ENCODE data around the gene SOX8. TPM values are rescaled to one million over a fixed set of nuclear protein-coding genes. Genes with fewer than 3 reads are reported as not detected.

Gene SOX8
- total and polyA plus RNA-seq, 8 donors = 0.54 to 5.5 (median 0.83) TPM

DNA sequence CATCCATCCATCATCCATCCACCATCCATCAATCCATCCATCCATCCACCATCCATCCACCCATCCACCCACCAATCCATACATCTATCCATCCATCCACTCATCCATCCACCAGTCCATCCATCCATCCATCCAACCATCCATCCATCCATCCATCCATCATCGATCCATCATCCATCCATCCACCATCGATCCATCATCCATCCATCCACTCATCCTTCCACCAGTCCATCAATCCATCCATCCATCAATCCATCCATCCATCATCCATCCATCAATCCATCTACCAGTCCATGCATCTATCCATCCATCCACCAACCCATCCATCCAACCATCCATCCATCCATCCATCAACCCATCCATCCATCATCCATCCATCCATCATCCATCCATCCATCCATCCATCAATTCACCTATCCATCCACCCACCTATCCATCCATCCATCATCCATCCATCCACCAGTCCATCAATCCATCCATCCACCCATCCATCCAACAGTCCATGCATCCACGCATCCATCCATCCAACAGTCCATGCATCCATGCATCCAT, 51.6 kb downstream of the SOX8 start:
- DNase-seq (no peak), ATAC-seq (no peak), FAIRE-seq (no peak)
- Histone ChIP-seq H3K4me1 (no peaks in the 10 kb centered on the region), H3K4me3 (no peak overlapping the region), H3K36me3 (no peaks in the 10 kb centered on the region), H3K9me3 (no peaks in the 10 kb centered on the region), H3K27me3 (no peaks in the 10 kb centered on the region), H3K27ac (no peak overlapping the region)
- WGBS, 2 donors = 96% methylated on average over 3 of the region's 3 CpGs
- TF ChIP-seq, protein P1, sequence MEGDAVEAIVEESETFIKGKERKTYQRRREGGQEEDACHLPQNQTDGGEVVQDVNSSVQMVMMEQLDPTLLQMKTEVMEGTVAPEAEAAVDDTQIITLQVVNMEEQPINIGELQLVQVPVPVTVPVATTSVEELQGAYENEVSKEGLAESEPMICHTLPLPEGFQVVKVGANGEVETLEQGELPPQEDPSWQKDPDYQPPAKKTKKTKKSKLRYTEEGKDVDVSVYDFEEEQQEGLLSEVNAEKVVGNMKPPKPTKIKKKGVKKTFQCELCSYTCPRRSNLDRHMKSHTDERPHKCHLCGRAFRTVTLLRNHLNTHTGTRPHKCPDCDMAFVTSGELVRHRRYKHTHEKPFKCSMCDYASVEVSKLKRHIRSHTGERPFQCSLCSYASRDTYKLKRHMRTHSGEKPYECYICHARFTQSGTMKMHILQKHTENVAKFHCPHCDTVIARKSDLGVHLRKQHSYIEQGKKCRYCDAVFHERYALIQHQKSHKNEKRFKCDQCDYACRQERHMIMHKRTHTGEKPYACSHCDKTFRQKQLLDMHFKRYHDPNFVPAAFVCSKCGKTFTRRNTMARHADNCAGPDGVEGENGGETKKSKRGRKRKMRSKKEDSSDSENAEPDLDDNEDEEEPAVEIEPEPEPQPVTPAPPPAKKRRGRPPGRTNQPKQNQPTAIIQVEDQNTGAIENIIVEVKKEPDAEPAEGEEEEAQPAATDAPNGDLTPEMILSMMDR (IDR thresholded peaks at IDR 0.05) = no peak
- intact Hi-C loops (cut with DNase I) = no loop called here

DNA sequence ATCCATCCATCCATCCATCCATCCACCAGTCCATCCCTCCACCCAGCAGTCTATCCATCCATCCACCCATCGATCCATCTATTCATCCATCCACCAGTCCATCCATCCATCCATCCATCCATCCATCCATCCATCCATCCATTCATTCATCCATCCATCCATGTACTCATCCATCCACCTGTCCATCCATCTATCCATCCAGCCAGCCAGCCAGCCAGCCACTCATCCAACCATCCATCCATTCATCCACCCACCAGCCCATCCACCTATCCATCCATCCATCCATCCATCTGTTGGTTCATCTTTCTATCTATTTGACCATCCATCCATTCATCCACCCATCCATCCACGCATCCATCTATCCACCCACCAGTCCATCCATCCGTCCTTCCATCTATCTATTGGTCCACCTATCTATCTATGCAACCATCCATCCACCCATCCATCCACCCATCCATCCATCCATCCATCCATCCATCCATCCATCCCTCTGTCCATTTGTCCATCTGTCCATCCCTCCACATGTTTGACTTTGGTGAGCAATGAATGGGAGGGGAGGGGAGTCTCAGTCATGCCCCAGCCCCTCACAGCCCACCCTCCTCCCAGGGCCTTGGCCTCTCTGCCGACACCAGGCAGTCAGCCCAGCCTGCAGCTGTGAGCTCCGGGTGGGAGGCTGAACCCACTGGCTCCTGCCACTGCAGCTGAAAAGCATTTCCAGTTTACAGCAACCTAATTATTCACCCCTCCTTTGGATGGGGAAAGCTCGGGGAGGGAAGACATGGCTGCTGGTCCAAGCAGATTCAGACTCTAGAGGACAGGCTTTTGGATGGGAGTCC, 52.9 kb downstream of the SOX8 start:
- WGBS, 2 donors = 66 to 77% methylated on average over 6 of the region's 6 CpGs

DNA sequence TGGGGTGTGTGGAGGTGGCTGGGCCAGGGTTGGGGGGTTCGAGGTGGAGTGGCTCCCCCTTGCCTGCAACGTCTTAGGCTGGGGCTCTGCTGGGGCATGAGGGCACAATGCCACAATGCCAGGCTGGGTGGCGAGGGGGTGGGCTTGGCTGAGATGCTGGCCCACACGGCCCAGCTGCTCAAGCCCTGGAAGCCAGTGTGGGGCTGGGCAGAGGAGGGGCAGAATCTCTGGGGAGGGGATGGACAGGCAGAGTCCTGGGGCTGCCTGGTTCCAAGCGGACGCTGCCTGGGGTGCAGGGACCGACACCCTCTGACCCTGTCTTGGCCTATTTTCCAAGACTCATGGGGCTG, 53.5 kb downstream of the SOX8 start:
- TF ChIP-seq, protein P1 (IDR thresholded peaks at IDR 0.05) = no peak
- no peaks in the 10 kb centered on the region for H3K9me3 ChIP-seq
- ATAC-seq (no peak), FAIRE-seq (no peak), DNase-seq (no peak)
- H3K27ac ChIP-seq = no peak overlapping the region
- no peaks in the 10 kb centered on the region for H3K36me3 ChIP-seq
- no peak overlapping the region for H3K4me3 ChIP-seq
- 69 to 84% methylated on average over 7 of the region's 7 CpGs for WGBS, 2 donors
- H3K27me3 ChIP-seq = peaks cover 0 to 3% (median 0%) of the 10 kb centered on the region in 4 donors
- intact Hi-C loops (cut with DNase I) = no loop called here
- H3K4me1 ChIP-seq = no peaks in the 10 kb centered on the region

More for the DNA sequence above, 52.9 kb downstream of the SOX8 start:
- Histone ChIP-seq H3K4me3 (no peak overlapping the region), H3K36me3 (no peaks in the 10 kb centered on the region), H3K27ac (no peak overlapping the region), H3K4me1 (no peaks in the 10 kb centered on the region), H3K9me3 (no peaks in the 10 kb centered on the region), H3K27me3 (peaks cover 0 to under 1% (median 0%) of the 10 kb centered on the region in 4 donors)
- intact Hi-C loops (cut with DNase I) = no loop called here
- FAIRE-seq (no peak), DNase-seq (no peak), ATAC-seq (no peak)
- TF ChIP-seq, protein P1 (IDR thresholded peaks at IDR 0.05) = no peak

DNA sequence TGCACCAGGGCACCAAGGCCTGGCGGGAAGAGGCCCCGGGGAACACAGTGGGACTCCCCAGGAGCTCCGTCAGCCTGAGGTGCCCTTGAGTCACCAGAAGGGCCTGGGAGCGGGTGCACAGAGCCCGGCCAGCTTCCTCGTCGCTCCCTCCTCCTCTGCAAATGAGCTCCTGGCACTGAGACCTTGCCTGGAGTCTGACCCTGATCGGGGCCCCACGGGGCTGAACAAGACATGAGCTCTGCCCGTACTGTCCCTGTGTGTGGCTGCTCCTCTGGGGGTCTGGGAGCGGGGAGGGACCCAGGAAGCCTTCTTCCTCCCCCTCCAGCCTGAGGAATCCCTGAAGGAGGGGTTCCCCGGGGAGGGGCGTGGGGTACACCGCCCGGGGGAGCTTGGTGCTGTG, 54.6 kb downstream of the SOX8 start:
- no peaks in the 10 kb centered on the region for H3K9me3 ChIP-seq
- TF ChIP-seq, protein P1 (IDR thresholded peaks at IDR 0.05) = no peak
- H3K4me1 ChIP-seq = no peaks in the 10 kb centered on the region
- H3K27me3 ChIP-seq = peaks cover 0 to 3% (median 0%) of the 10 kb centered on the region in 4 donors
- intact Hi-C loops (cut with DNase I) = no loop called here
- ATAC-seq (no peak), FAIRE-seq (no peak), DNase-seq (no peak)
- WGBS, 2 donors = 24 to 28% methylated on average over 15 of the region's 15 CpGs
- no peak overlapping the region for H3K4me3 ChIP-seq
- no peak overlapping the region for H3K27ac ChIP-seq
- H3K36me3 ChIP-seq = no peaks in the 10 kb centered on the region

Other genes with a start within 250 kb of the SOX8 start
- 10 to 100 TPM; 11.1 to 25.4 (median 14.1) TPM for gene CIAO3, start 240.8 kb upstream of the SOX8 start, total RNA-seq
- 10 to 100 TPM; 40.2 to 72.9 TPM for gene CIAO3, start 240.8 kb upstream of the SOX8 start, polyA plus RNA-seq
- 1 to 10 TPM in 2 of 6 donors, under 1 TPM in 3, not detected in 1; 0.35 to 2.4 (median 0.90) TPM for gene MSLN, start 221.0 kb upstream of the SOX8 start, total RNA-seq
- gene MSLN, start 221.0 kb upstream of the SOX8 start, polyA plus RNA-seq = 1 to 10 TPM in 1 of 2 donors, under 1 TPM in 1; 0.96 to 4.6 TPM
- 10 to 100 TPM in 2 of 6 donors, 1 to 10 TPM in 4; 6.2 to 11.1 (median 8.6) TPM for gene RPUSD1, start 193.4 kb upstream of the SOX8 start, total RNA-seq
- 10 to 100 TPM; 17.7 to 21.1 TPM for gene RPUSD1, start 193.4 kb upstream of the SOX8 start, polyA plus RNA-seq
- gene CHTF18, start 193.2 kb upstream of the SOX8 start, total RNA-seq = 10 to 100 TPM in 1 of 6 donors, 1 to 10 TPM in 5; 5.4 to 11.0 (median 6.5) TPM
- gene CHTF18, start 193.2 kb upstream of the SOX8 start, polyA plus RNA-seq = 10 to 100 TPM; 30.4 to 61.6 TPM
- not detected for gene GNG13, start 181.0 kb upstream of the SOX8 start, total RNA-seq
- gene GNG13, start 181.0 kb upstream of the SOX8 start, polyA plus RNA-seq = not detected
- gene LMF1, start 10.8 kb upstream of the SOX8 start, total RNA-seq = 10 to 100 TPM in 4 of 6 donors, 1 to 10 TPM in 2; 9.3 to 17.6 (median 15.4) TPM
- 10 to 100 TPM; 48.3 to 64.6 TPM for gene LMF1, start 10.8 kb upstream of the SOX8 start, polyA plus RNA-seq
- gene SSTR5, start 91.0 kb downstream of the SOX8 start, total RNA-seq = under 1 TPM in 5 of 6 donors, not detected in 1; 0.12 to 0.38 (median 0.24) TPM
- gene SSTR5, start 91.0 kb downstream of the SOX8 start, polyA plus RNA-seq = 1 to 10 TPM; 1.2 TPM
- not detected for gene C1QTNF8, start 114.5 kb downstream of the SOX8 start, total RNA-seq
- gene C1QTNF8, start 114.5 kb downstream of the SOX8 start, polyA plus RNA-seq = under 1 TPM in 1 of 2 donors, not detected in 1; 0.23 TPM
- 1 to 10 TPM; 2.5 to 5.4 (median 3.6) TPM for gene CACNA1H, start 171.3 kb downstream of the SOX8 start, total RNA-seq
- 10 to 100 TPM; 12.8 to 20.5 TPM for gene CACNA1H, start 171.3 kb downstream of the SOX8 start, polyA plus RNA-seq
- under 1 TPM in 1 of 6 donors, not detected in 5; 0.26 TPM for gene TPSG1, start 243.5 kb downstream of the SOX8 start, total RNA-seq
- gene TPSG1, start 243.5 kb downstream of the SOX8 start, polyA plus RNA-seq = under 1 TPM in 1 of 2 donors, not detected in 1; 0.12 TPM
- gene TPSB2, start 248.4 kb downstream of the SOX8 start, total RNA-seq = 1 to 10 TPM in 5 of 6 donors, under 1 TPM in 1; 0.69 to 9.9 (median 4.8) TPM
- gene TPSB2, start 248.4 kb downstream of the SOX8 start, polyA plus RNA-seq = 10 to 100 TPM in 1 of 2 donors, 1 to 10 TPM in 1; 2.4 to 12.2 TPM